ENCODE measurements around the gene PLAAT5.

PLAAT5 gene

DNA sequence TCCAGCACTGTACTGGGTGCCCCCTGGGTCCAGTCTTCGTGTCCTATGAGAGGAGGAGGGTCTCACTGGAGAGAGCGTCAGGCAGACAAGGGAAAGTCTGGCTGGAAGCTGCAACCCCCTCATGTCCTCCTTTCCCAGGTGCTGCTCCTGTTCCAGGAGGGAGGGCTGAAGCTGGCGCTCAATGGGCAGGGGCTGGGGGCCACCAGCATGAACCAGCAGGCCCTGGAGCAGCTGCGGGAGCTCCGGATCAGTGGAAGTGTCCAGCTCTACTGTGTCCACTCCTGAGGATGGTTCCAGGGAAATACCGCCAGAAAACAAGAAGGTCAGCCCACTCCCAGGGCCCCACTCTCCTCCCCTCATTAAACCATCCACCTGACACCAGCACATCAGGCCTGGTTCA is 25.1 kb upstream of the PLAAT5 start:
- Histone ChIP-seq H3K27me3 (replicated peaks in 2 of 5; ENCODE audit: control insufficient read depth in 4 of 5, insufficient read depth in 5 of 5, low read length in 4 of 5) (no peaks in the 10 kb centered on the region), H3K9me3 (ENCODE audit: control extremely low read depth in 1 of 5, control insufficient read depth in 4 of 5, insufficient read depth in 2 of 5, low read depth in 1 of 5, low read length in 4 of 5) (peaks cover 0 to 8% (median 0%) of the 10 kb centered on the region in 5 experiments), H3K36me3 (ENCODE audit: control insufficient read depth in 4 of 4, insufficient read depth in 4 of 4, low read length in 3 of 4) (no peaks in the 10 kb centered on the region), H3K4me1 (ENCODE audit: control extremely low read depth in 1 of 4, control insufficient read depth in 4 of 4, insufficient read depth in 4 of 4, low read length in 3 of 4) (peaks cover 0 to 12% (median 8%) of the 10 kb centered on the region in 4 experiments), H3K27ac (ENCODE audit: insufficient read depth in 1 of 2, low read depth in 1 of 2, low read length in 2 of 2, poor library complexity in 1 of 2, severe bottlenecking in 2 of 2) (no peak overlapping the region), H3K4me3 (ENCODE audit: control insufficient read depth in 1 of 7, extremely low read depth in 1 of 7, insufficient read depth in 4 of 7, low read depth in 2 of 7, low read length in 6 of 7) (no peak overlapping the region)
- POLR2A ChIA-PET: interaction anchor here (0.7 kb wide), 1 partner anchor 67 kb away, joined by 4 read pairs; no protein-coding TSS in a partner anchor
- no peak for DNase-seq
- CTCF ChIA-PET: interaction anchor here (1.0 to 1.9 kb wide), 3 partner anchors 11 to 57 kb away, joined by 3 to 4 read pairs (median 3); no protein-coding TSS in a partner anchor
- WGBS (ENCODE audit: insufficient coverage): 96% methylated on average over 4 of the region's 6 CpGs

GRCh38 chr11:63512816-63513215 is 21.8 kb upstream of the PLAAT5 start:
- Histone ChIP-seq H3K4me1 (ENCODE audit: control extremely low read depth in 1 of 4, control insufficient read depth in 4 of 4, insufficient read depth in 4 of 4, low read length in 3 of 4) (peaks cover 2 to 27% (median 20%) of the 10 kb centered on the region in 4 experiments), H3K27ac (ENCODE audit: insufficient read depth in 1 of 2, low read depth in 1 of 2, low read length in 2 of 2, poor library complexity in 1 of 2, severe bottlenecking in 2 of 2) (no peak overlapping the region), H3K9me3 (ENCODE audit: control extremely low read depth in 1 of 5, control insufficient read depth in 4 of 5, insufficient read depth in 2 of 5, low read depth in 1 of 5, low read length in 4 of 5) (no peaks in the 10 kb centered on the region), H3K36me3 (ENCODE audit: control insufficient read depth in 4 of 4, insufficient read depth in 4 of 4, low read length in 3 of 4) (no peaks in the 10 kb centered on the region), H3K27me3 (replicated peaks in 2 of 5; ENCODE audit: control insufficient read depth in 4 of 5, insufficient read depth in 5 of 5, low read length in 4 of 5) (no peaks in the 10 kb centered on the region), H3K4me3 (ENCODE audit: control insufficient read depth in 1 of 7, extremely low read depth in 1 of 7, insufficient read depth in 4 of 7, low read depth in 2 of 7, low read length in 6 of 7) (no peak overlapping the region)
- WGBS (ENCODE audit: insufficient coverage): 99% methylated on average over 6 of the region's 7 CpGs
- ChIA-PET CTCF (interaction anchor here (12.9 kb wide), 1 partner anchor 32 kb away, joined by 140 read pairs; no protein-coding TSS in a partner anchor), POLR2A (no interaction called here)
- no peak for DNase-seq

- Histone ChIP-seq H3K27ac (ENCODE audit: insufficient read depth in 1 of 2, low read depth in 1 of 2, low read length in 2 of 2, poor library complexity in 1 of 2, severe bottlenecking in 2 of 2) (no peak overlapping the region), H3K9me3 (ENCODE audit: control extremely low read depth in 1 of 5, control insufficient read depth in 4 of 5, insufficient read depth in 2 of 5, low read depth in 1 of 5, low read length in 4 of 5) (no peaks in the 10 kb centered on the region), H3K27me3 (replicated peaks in 2 of 5; ENCODE audit: control insufficient read depth in 4 of 5, insufficient read depth in 5 of 5, low read length in 4 of 5) (no peaks in the 10 kb centered on the region), H3K4me3 (ENCODE audit: control insufficient read depth in 1 of 7, extremely low read depth in 1 of 7, insufficient read depth in 4 of 7, low read depth in 2 of 7, low read length in 6 of 7) (peak overlapping the region in 2 of 7 experiments; percentile 8 to 9), H3K36me3 (ENCODE audit: control insufficient read depth in 4 of 4, insufficient read depth in 4 of 4, low read length in 3 of 4) (no peaks in the 10 kb centered on the region), H3K4me1 (ENCODE audit: control extremely low read depth in 1 of 4, control insufficient read depth in 4 of 4, insufficient read depth in 4 of 4, low read length in 3 of 4) (peaks cover 14 to 43% (median 36%) of the 10 kb centered on the region in 4 experiments)
- CTCF ChIA-PET: interaction anchor here (1.0 to 12.9 kb wide), 2 partner anchors 10 to 31 kb away, joined by 3 to 140 read pairs; no protein-coding TSS in a partner anchor
- POLR2A ChIA-PET: interaction anchor here (0.8 kb wide), 1 partner anchor 56 kb away, joined by 3 read pairs; no protein-coding TSS in a partner anchor
- 36% methylated on average over 6 of the region's 11 CpGs for WGBS (ENCODE audit: insufficient coverage)
- peak in 2 of 3 donors; percentile 85 to 91 for DNase-seq
Measured at GRCh38 chr11:63511048-63511748, 20.2 kb upstream of the PLAAT5 start.

GRCh38 chr11:63510360-63511047 is 19.5 kb upstream of the PLAAT5 start:
- POLR2A ChIA-PET: interaction anchor here (0.8 kb wide), 1 partner anchor 57 kb away, joined by 3 read pairs; no protein-coding TSS in a partner anchor
- Histone ChIP-seq H3K4me1 (ENCODE audit: control extremely low read depth in 1 of 4, control insufficient read depth in 4 of 4, insufficient read depth in 4 of 4, low read length in 3 of 4) (peaks cover 15 to 50% (median 42%) of the 10 kb centered on the region in 4 experiments), H3K27me3 (replicated peaks in 2 of 5; ENCODE audit: control insufficient read depth in 4 of 5, insufficient read depth in 5 of 5, low read length in 4 of 5) (no peaks in the 10 kb centered on the region), H3K4me3 (ENCODE audit: control insufficient read depth in 1 of 7, extremely low read depth in 1 of 7, insufficient read depth in 4 of 7, low read depth in 2 of 7, low read length in 6 of 7) (peak overlapping the region in 1 of 7 experiments; percentile 1), H3K9me3 (ENCODE audit: control extremely low read depth in 1 of 5, control insufficient read depth in 4 of 5, insufficient read depth in 2 of 5, low read depth in 1 of 5, low read length in 4 of 5) (no peaks in the 10 kb centered on the region), H3K36me3 (ENCODE audit: control insufficient read depth in 4 of 4, insufficient read depth in 4 of 4, low read length in 3 of 4) (no peaks in the 10 kb centered on the region), H3K27ac (ENCODE audit: insufficient read depth in 1 of 2, low read depth in 1 of 2, low read length in 2 of 2, poor library complexity in 1 of 2, severe bottlenecking in 2 of 2) (no peak overlapping the region)
- WGBS (ENCODE audit: insufficient coverage): 96% methylated on average over 7 of the region's 7 CpGs
- no peak for DNase-seq
- CTCF ChIA-PET: interaction anchor here (0.7 to 12.9 kb wide), 4 partner anchors 11 to 30 kb away, joined by 3 to 140 read pairs (median 3); no protein-coding TSS in a partner anchor

DNA sequence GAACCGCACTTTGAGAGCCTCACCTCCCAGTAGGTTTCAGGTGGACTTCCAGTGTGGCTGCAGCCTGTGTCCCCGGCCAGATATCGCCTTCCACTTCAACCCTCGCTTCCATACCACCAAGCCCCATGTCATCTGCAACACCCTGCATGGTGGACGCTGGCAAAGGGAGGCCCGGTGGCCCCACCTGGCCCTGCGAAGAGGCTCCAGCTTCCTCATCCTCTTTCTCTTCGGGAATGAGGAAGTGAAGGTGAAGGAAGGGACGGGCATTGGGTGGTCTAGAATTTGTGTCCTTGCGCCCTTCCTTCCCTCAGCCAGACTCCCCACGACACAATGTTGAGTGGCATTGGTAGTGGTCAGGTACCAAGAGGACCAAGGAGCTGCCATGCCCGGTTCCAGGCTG is 17.8 kb upstream of the PLAAT5 start:
- DNase-seq: no peak
- 100% methylated on average over 4 of the region's 12 CpGs for WGBS (ENCODE audit: insufficient coverage)
- Histone ChIP-seq H3K9me3 (ENCODE audit: control extremely low read depth in 1 of 5, control insufficient read depth in 4 of 5, insufficient read depth in 2 of 5, low read depth in 1 of 5, low read length in 4 of 5) (no peaks in the 10 kb centered on the region), H3K36me3 (ENCODE audit: control insufficient read depth in 4 of 4, insufficient read depth in 4 of 4, low read length in 3 of 4) (no peaks in the 10 kb centered on the region), H3K4me3 (ENCODE audit: control insufficient read depth in 1 of 7, extremely low read depth in 1 of 7, insufficient read depth in 4 of 7, low read depth in 2 of 7, low read length in 6 of 7) (no peak overlapping the region), H3K4me1 (ENCODE audit: control extremely low read depth in 1 of 4, control insufficient read depth in 4 of 4, insufficient read depth in 4 of 4, low read length in 3 of 4) (peaks cover 15 to 59% (median 53%) of the 10 kb centered on the region in 4 experiments), H3K27me3 (replicated peaks in 2 of 5; ENCODE audit: control insufficient read depth in 4 of 5, insufficient read depth in 5 of 5, low read length in 4 of 5) (peaks cover 0 to 3% (median 0%) of the 10 kb centered on the region in 5 experiments), H3K27ac (ENCODE audit: insufficient read depth in 1 of 2, low read depth in 1 of 2, low read length in 2 of 2, poor library complexity in 1 of 2, severe bottlenecking in 2 of 2) (no peak overlapping the region)
- POLR2A ChIA-PET: interaction anchor here (0.5 to 1.0 kb wide), 2 partner anchors 58 to 680 kb away, joined by 3 read pairs; no protein-coding TSS in a partner anchor
- CTCF ChIA-PET: interaction anchor here (0.7 to 12.9 kb wide), 9 partner anchors 11 to 199 kb away, joined by 3 to 140 read pairs (median 4); partner anchors contain the start of genes PLAAT2 and PLAAT5

DNA sequence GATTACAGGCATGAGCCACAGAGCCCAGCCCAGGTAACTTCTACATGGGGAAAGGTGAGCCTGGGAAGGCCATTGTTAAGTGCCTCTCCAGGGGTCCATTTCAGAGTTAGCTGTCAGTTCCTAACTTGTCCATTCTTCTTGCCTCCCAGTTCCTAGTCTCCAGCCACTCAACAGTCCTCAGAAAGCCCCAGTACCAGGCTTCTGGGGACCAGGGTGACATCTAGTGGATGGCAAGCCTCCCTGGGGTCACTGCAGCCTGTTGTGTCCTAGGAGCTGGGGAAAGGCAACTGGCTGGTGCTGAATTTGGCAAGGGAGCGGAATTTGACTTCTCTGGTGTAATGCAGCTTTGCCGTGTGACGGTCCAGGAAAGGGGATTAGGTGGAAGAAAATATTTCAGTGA is 17.0 kb upstream of the PLAAT5 start:
- Histone ChIP-seq H3K27me3 (replicated peaks in 2 of 5; ENCODE audit: control insufficient read depth in 4 of 5, insufficient read depth in 5 of 5, low read length in 4 of 5) (peaks cover 0 to 3% (median 0%) of the 10 kb centered on the region in 5 experiments), H3K4me1 (ENCODE audit: control extremely low read depth in 1 of 4, control insufficient read depth in 4 of 4, insufficient read depth in 4 of 4, low read length in 3 of 4) (peaks cover 15 to 64% (median 56%) of the 10 kb centered on the region in 4 experiments), H3K27ac (ENCODE audit: insufficient read depth in 1 of 2, low read depth in 1 of 2, low read length in 2 of 2, poor library complexity in 1 of 2, severe bottlenecking in 2 of 2) (no peak overlapping the region), H3K36me3 (ENCODE audit: control insufficient read depth in 4 of 4, insufficient read depth in 4 of 4, low read length in 3 of 4) (no peaks in the 10 kb centered on the region), H3K9me3 (ENCODE audit: control extremely low read depth in 1 of 5, control insufficient read depth in 4 of 5, insufficient read depth in 2 of 5, low read depth in 1 of 5, low read length in 4 of 5) (no peaks in the 10 kb centered on the region), H3K4me3 (ENCODE audit: control insufficient read depth in 1 of 7, extremely low read depth in 1 of 7, insufficient read depth in 4 of 7, low read depth in 2 of 7, low read length in 6 of 7) (no peak overlapping the region)
- 64% methylated on average over 2 of the region's 3 CpGs for WGBS (ENCODE audit: insufficient coverage)
- POLR2A ChIA-PET: interaction anchor here (0.5 to 1.0 kb wide), 3 partner anchors 59 to 679 kb away, joined by 3 read pairs; no protein-coding TSS in a partner anchor
- DNase-seq: peak; percentile 60 to 64 (median 63)
- CTCF ChIA-PET: interaction anchor here (0.7 to 12.9 kb wide), 13 partner anchors 11 to 130 kb away, joined by 3 to 140 read pairs (median 4); partner anchors contain the start of genes PLAAT2, PLAAT4 and PLAAT5
